ENCODE measurements around the gene ACSF3.
"Not testable (repeated sequence)": the region's sequence is repeated elsewhere in the genome, so short reads cannot be mapped to it uniquely, and the experiment has no call there.

Gene ACSF3

DNA sequence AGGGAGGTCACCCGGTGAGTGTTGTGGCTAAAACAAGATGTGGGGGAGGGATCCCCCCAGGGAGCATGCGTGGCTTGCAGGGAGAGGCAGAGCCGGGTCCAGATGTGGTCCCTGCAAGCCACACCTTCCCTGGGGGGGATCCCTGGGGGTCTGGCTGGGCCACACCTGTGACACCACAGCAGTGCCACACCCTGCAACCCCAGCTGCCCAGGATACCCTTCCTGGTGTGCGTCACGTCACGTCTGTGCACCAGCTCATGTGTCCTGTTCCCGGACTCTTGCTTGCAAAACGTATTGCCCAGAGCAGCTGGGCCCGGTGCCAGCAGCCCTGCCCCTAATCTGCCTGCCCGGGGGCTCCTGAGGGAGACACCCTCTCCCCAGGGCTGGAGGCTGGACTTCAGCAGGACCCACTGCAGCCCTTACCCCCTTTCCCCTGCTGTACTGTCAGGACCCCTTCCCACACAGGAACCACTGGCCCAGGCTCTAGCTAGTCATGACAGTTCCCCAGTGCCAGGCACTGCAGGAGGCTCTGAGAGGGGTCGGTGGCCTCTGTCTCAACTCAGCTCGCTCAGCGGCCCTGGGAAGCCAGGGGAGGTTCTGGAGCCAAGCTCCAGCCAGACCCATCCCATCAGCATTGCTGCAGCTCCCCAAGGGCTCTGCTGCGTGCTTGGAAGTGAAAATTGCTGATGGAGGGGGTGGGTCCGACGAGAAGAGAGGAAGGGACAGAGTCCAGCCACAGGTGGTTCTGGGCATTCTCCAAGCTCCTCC lies 25.8 kb upstream of the ACSF3 start:
- H3K36me3 ChIP-seq (ENCODE audit: control insufficient read depth, insufficient read depth, low read length): no peaks in the 10 kb centered on the region
- H3K4me3 ChIP-seq (replicated peaks; ENCODE audit: low read depth, low read length): no peak overlapping the region
- no peak for DNase-seq (ENCODE audit: extremely low read depth, insufficient read length)
- TF ChIP-seq, protein P1, sequence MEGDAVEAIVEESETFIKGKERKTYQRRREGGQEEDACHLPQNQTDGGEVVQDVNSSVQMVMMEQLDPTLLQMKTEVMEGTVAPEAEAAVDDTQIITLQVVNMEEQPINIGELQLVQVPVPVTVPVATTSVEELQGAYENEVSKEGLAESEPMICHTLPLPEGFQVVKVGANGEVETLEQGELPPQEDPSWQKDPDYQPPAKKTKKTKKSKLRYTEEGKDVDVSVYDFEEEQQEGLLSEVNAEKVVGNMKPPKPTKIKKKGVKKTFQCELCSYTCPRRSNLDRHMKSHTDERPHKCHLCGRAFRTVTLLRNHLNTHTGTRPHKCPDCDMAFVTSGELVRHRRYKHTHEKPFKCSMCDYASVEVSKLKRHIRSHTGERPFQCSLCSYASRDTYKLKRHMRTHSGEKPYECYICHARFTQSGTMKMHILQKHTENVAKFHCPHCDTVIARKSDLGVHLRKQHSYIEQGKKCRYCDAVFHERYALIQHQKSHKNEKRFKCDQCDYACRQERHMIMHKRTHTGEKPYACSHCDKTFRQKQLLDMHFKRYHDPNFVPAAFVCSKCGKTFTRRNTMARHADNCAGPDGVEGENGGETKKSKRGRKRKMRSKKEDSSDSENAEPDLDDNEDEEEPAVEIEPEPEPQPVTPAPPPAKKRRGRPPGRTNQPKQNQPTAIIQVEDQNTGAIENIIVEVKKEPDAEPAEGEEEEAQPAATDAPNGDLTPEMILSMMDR (IDR thresholded peaks at IDR 0.05; ENCODE audit: insufficient read depth, low read length, poor library complexity, severe bottlenecking): no peak
- H3K27me3 ChIP-seq (replicated peaks; ENCODE audit: control insufficient read depth, insufficient read depth, low read length): no peaks in the 10 kb centered on the region; the same call in 1 of the 2 replicates

DNA sequence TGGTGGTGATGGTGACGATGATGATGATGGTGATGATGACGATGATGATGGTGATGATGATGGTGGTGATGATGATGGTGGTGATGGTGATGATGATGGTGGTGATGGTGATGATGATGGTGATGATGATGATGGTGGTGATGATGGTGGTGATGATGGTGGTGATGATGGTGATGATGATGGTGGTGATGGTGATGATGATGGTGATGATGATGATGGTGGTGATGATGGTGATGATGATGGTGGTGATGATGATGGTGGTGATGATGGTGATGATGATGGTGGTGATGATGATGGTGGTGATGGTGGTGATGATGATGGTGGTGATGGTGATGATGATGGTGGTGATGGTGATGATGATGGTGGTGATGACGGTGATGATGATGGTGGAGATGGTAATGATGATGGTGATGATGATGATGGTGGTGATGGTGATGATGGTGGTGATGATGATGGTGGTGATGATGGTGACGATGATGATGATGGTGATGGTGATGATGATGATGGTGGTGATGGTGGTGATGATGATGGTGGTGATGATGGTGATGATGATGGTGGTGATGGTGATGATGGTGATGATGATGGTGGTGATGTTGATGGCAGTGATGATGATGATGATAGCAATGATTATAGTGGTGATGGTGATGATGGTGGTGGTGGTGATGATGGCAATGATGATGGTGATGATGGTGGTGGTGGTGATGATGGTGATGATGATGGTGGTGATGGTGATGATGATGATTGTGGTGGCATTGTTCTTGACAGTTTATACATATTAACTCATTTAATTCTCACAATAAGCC lies 24.6 kb upstream of the ACSF3 start:
- H3K36me3 ChIP-seq (ENCODE audit: control insufficient read depth, insufficient read depth, low read length); H3K27me3 ChIP-seq (replicated peaks; ENCODE audit: control insufficient read depth, insufficient read depth, low read length); H3K4me3 ChIP-seq (replicated peaks; ENCODE audit: low read depth, low read length); DNase-seq (ENCODE audit: extremely low read depth, insufficient read length): not testable (repeated sequence)

DNA sequence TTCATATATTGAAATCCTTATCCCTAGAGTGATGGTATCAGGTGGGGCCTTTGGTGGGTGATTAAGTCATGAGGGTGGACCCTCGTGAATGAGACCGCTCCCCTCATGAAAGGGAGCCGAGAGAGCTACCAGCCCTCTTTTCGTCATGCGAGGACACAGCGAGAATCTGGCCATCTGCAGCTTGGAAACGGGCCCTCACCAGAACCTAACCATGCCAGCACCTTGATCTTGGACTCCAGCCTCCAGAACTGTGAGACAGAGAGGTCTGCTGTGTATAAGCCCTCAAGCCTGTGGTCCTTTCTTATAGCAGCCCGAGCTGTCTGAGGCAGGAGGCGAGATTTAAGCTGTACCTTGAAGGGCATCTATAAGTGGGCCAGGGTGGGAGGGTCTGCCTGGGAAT lies 23.7 kb upstream of the ACSF3 start:
- TF ChIP-seq, protein P1 (IDR thresholded peaks at IDR 0.05; ENCODE audit: insufficient read depth, low read length, poor library complexity, severe bottlenecking): no peak
- Histone ChIP-seq H3K4me3 (replicated peaks; ENCODE audit: low read depth, low read length) (no peak overlapping the region), H3K27me3 (replicated peaks; ENCODE audit: control insufficient read depth, insufficient read depth, low read length) (no peaks in the 10 kb centered on the region; the same call in 1 of the 2 replicates), H3K36me3 (ENCODE audit: control insufficient read depth, insufficient read depth, low read length) (no peaks in the 10 kb centered on the region)
- no peak for DNase-seq (ENCODE audit: extremely low read depth, insufficient read length)

DNA sequence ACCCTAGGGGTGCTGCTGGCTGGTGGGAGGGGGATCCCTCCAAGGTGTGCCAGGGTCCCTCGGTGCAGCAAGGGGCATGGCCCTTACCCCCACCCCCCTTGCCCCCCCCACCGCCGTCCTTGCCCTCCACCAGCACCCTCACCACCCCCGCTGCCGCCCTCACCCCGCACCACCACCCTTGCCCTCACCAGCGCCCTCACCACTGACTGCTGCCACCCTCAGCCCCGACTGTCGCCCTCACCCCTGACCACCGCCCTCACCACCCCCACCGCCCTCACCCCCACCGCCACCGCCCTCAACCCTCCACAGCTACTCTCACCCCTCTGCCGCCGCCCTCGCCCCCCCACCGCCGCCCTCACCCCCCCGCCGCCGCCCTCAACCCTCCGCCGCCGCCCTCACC lies 23.1 kb upstream of the ACSF3 start:
- H3K27me3 ChIP-seq (replicated peaks; ENCODE audit: control insufficient read depth, insufficient read depth, low read length): no peaks in the 10 kb centered on the region; the same call in 1 of the 2 replicates
- no peaks in the 10 kb centered on the region for H3K36me3 ChIP-seq (ENCODE audit: control insufficient read depth, insufficient read depth, low read length)
- no peak for DNase-seq (ENCODE audit: extremely low read depth, insufficient read length)
- TF ChIP-seq, protein P1 (IDR thresholded peaks at IDR 0.05; ENCODE audit: insufficient read depth, low read length, poor library complexity, severe bottlenecking): no peak
- no peak overlapping the region for H3K4me3 ChIP-seq (replicated peaks; ENCODE audit: low read depth, low read length)

DNA sequence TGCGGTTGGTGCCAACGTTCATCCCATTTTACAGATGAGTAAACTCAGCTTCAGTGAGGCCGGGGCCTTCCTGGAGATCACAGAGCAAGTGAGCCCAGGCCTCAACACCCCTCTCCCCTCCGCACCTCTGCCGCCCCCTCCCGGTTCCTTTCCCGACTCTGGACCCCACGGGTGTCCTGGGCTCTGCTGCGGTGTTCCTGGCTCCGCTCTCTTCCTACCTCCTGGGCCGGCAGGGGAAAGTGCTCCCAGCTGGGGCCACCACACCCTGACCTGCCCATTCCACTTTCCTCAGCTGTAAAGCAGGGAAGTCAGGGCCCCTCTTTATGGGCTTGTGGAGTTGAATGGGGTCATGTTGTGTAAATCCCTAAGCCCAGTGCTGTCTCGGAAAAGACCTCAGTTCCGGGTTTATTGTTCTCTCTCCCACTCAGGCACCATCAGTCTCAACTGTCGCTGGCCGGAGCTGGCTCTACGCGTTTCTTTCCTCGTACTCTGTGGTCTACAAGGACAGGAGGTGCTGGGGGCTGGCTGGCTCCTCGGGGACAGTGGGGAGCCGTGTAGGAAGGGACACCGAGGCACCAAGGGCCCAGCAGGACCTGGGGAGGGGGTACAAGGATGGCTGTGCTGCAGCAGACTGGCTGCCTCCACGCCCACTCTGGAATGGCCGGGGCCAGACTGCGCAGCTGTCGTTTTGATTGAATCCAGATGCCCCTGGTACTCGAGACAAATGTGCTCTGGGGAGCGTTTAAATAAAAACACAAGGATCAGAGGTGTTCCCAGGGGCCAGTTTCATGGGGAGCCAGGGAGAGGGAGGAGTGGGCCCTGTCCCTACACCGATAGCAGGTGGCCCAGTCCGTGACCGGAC lies 21.7 kb upstream of the ACSF3 start:
- H3K36me3 ChIP-seq (ENCODE audit: control insufficient read depth, insufficient read depth, low read length): no peaks in the 10 kb centered on the region
- TF ChIP-seq, protein P1 (IDR thresholded peaks at IDR 0.05; ENCODE audit: insufficient read depth, low read length, poor library complexity, severe bottlenecking): no peak
- H3K27me3 ChIP-seq (replicated peaks; ENCODE audit: control insufficient read depth, insufficient read depth, low read length): no peaks in the 10 kb centered on the region; the same call in 1 of the 2 replicates
- no peak for DNase-seq (ENCODE audit: extremely low read depth, insufficient read length)
- no peak overlapping the region for H3K4me3 ChIP-seq (replicated peaks; ENCODE audit: low read depth, low read length)
